LNCaP clone FGC (cell line): ENCODE measurements around the gene TNS4.

ENCODE experiments used
- DNase-seq: peaks from one replicate; pipeline ENCODE4 v3.0.0-alpha.2; 2011; ENCODE audit warnings: low read depth
- H3K4me3 ChIP-seq: 2 replicates; pipeline ENCODE4 v1.5.1; 2011; ENCODE audit warnings: mild to moderate bottlenecking, low read depth, low read length, control low read depth
- CTCF ChIP-seq: IDR thresholded peaks from 2 replicates; pipeline ENCODE4 v1.5.1; 2012; ENCODE audit warnings: mild to moderate bottlenecking; ENCODE audit not compliant: control insufficient read depth, insufficient read depth; ENCODE audit errors: extremely low read depth

The TNS4 gene

DNA sequence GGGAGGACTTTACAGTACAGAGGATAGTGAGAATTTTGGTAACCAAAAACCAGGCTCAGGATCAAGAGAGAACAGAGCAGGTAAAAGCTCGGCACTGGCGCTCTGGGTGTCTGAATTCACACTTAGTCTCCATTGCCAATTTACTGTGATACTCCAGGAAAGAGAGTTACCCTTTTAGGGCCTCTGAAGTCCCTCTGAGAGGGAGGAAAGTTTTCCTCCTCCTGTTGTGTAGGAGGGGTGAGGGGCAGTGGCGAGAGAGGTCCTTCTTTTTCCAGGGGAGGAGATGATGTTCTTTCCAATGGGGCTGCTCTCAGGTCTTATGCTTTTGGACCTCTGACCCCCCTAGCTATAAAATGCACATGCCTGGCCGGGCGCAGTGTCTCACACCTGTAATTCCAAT, 5.4 kb upstream of the TNS4 start:
- no peak for DNase-seq
- TF ChIP-seq CTCF: no peak
- no peak overlapping the region for H3K4me3 ChIP-seq

- H3K4me3 ChIP-seq: no peak overlapping the region
- no peak for TF ChIP-seq CTCF
- no peak for DNase-seq
Measured at GRCh38 chr17:40503154-40503553, 1.7 kb upstream of the TNS4 start.

GRCh38 chr17:40502716-40503115, 1.3 kb upstream of the TNS4 start:
- DNase-seq: no peak
- no peak overlapping the region for H3K4me3 ChIP-seq
- no peak for TF ChIP-seq CTCF

GRCh38 chr17:40500709-40501108, 714 bp downstream of the TNS4 start:
- H3K4me3 ChIP-seq: no peak overlapping the region
- DNase-seq: no peak
- TF ChIP-seq CTCF: no peak

- no peak for TF ChIP-seq CTCF
- H3K4me3 ChIP-seq: no peak overlapping the region
- no peak for DNase-seq
Measured at GRCh38 chr17:40500190-40500589, 1.2 kb downstream of the TNS4 start.

GRCh38 chr17:40499551-40500189, 1.8 kb downstream of the TNS4 start:
- no peak overlapping the region for H3K4me3 ChIP-seq
- no peak for TF ChIP-seq CTCF
- peak; percentile 89 for DNase-seq
